HepG2 (cell line): Measurements from ENCODE around the gene NOL4L. TPM values are rescaled to one million over a fixed set of nuclear protein-coding genes. Genes with fewer than 3 reads are reported as not detected.

ENCODE experiments used
- AHDC1 ChIP-seq: sonication (generic); formaldehyde crosslinking; IDR thresholded peaks from 2 replicates; pipeline ENCODE4 v1.5.1; 2020; ENCODE audit warnings: mild to moderate bottlenecking, missing genetic modification reagents, borderline replicate concordance
- KAT7 ChIP-seq: IDR thresholded peaks from 2 replicates; pipeline ENCODE4 v1.6.1; 2018; ENCODE audit warnings: borderline replicate concordance, missing compliant biosample characterization
- MLXIP ChIP-seq: sonication (generic); formaldehyde crosslinking; IDR thresholded peaks from 2 replicates; pipeline ENCODE4 v1.9.0; 2021; ENCODE audit warnings: missing genetic modification reagents, borderline replicate concordance
- ZFP36 ChIP-seq: fragments of 150-350 bp; IDR thresholded peaks from 2 replicates; pipeline ENCODE4 v1.6.1; 2018; ENCODE audit warnings: borderline replicate concordance, low read length, low read depth; ENCODE audit not compliant: partially characterized antibody
- ZHX2 ChIP-seq, 2 experiments: sonication (generic) in 1 of 2; formaldehyde crosslinking in 1 of 2; IDR thresholded peaks; 2 replicates each; pipeline versions ENCODE4 v1.6.1 to v1.9.0; 2014 to 2022; ENCODE audit warnings: antibody characterized with exemption in 1 of 2, borderline replicate concordance in 1 of 2, inconsistent platforms in 1 of 2, low read depth in 1 of 2, missing genetic modification reagents in 1 of 2
- ZNF224 ChIP-seq: sonication (generic); formaldehyde crosslinking; IDR thresholded peaks from 2 replicates; pipeline ENCODE4 v1.5.0; 2020; ENCODE audit warnings: mild to moderate bottlenecking, missing genetic modification reagents
- ZNF230 ChIP-seq: sonication (generic); formaldehyde crosslinking; IDR thresholded peaks from 2 replicates; pipeline ENCODE4 v1.4.0; 2020; ENCODE audit warnings: mild to moderate bottlenecking, missing genetic modification reagents
- ZNF251 ChIP-seq: sonication (generic); formaldehyde crosslinking; IDR thresholded peaks from 2 replicates; pipeline ENCODE4 v1.9.0; 2021; ENCODE audit warnings: mild to moderate bottlenecking, missing genetic modification reagents
- ZNF607 ChIP-seq: sonication (generic); formaldehyde crosslinking; IDR thresholded peaks from 2 replicates; pipeline ENCODE4 v1.5.1; 2020; ENCODE audit warnings: missing genetic modification reagents, mild to moderate bottlenecking, borderline replicate concordance
- ZNF720 ChIP-seq: sonication (generic); formaldehyde crosslinking; IDR thresholded peaks from 2 replicates; pipeline ENCODE4 v1.4.0; 2020; ENCODE audit warnings: missing genetic modification reagents
- polyA plus RNA-seq, 8 experiments: library from polyadenylated mRNA; depleted of rRNA in 3 of 8; stranded (reverse) in 7 of 8; unstranded in 1 of 8; fragments of >200 nt; fragmentation: Illumina TruSeq in 4 of 8; extraction: Trizol in 4 of 8; gene quantifications; 2 replicates each; pipeline versions ENCODE4 v1.2.1 to v1.2.3, GENCODE V29; 2011 to 2016; ENCODE audit warnings: low read depth in 4 of 8, missing spikeins in 1 of 8, mixed read lengths in 1 of 8; ENCODE audit not compliant: insufficient read depth in 1 of 8
- total RNA-seq, 5 experiments: library from RNA; depleted of rRNA; stranded (reverse); fragments of >200 nt; fragmentation: Illumina TruSeq; extraction: Trizol; gene quantifications; 2 replicates each; pipeline ENCODE4 v1.2.3, GENCODE V29; 2016; ENCODE audit warnings: low read depth in 1 of 5

The NOL4L gene
- total and polyA plus RNA-seq, 2 of the 13 experiments (the other 11 are each of a cell fraction or from before 2014, with no cell fraction given) = 16.6 to 35.4 TPM

DNA sequence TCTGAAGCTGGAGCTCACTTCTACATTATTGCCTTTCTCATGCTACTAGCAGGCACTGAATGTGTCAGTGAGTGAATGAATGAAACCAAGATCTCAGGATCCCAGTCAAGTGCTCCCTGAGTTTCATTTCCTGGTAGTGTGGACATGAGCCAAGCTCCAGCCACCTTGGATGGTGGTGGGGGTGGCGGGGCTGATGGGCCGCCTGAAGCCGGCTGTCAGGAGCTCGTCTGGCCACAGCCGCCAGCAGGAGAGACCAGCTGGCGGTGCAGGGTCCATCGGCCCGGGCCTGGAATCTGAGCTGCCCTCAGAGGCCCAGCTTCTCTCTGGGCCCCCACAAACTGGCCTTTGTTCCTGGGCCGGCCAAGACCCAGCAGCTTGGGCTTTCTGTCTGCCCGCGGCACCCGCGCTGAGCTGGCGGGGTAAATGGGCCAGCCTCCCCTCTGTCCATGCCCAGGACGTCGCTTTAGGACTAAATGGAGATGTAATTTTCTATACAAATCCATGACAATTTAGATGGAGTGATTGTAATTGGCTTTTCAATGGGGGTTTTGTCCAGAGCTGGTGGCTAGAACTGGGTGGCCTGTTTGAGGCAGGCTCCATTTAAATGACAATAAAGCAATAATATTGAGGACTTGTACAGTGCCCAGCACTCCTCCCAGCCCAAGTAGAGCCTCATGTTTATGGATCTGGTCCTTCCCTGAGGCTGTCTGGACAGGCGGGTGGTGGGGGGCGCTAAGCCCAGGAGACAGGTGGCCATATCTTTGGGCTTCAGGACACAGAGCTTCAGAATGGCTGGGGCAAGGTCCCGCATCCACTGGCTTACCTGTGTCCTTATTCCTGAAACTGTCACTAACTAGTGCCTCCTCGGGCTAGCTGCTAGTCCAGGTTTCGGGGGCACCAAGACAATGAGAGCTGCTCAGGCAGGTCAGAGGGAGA is 43.5 kb downstream of the NOL4L start (continued):
- TF ChIP-seq ZHX2 (IDR thresholded peaks at IDR 0.05; ENCODE audit: low read depth) = no peak
- TF ChIP-seq ZHX2 (CRISPR knock-in tag; IDR thresholded peaks at IDR 0.05; ENCODE audit: borderline replicate concordance) = peak; percentile 78; the same call in 1 of the 2 replicates
- peak; percentile 77; the same call in 1 of the 2 replicates for TF ChIP-seq ZNF607
- no peak for TF ChIP-seq MLXIP (CRISPR knock-in tag)
- TF ChIP-seq ZNF720 (CRISPR knock-in tag) = no peak
- TF ChIP-seq ZNF251 (CRISPR knock-in tag) = peak; percentile 86; the same call in 1 of the 2 replicates
- no peak; the same call in 1 of the 2 replicates for TF ChIP-seq KAT7 (CRISPR knock-in tag)
- TF ChIP-seq ZNF230 (CRISPR knock-in tag) = 0 out of 2 replicates have a peak, but pooled peaks have one; percentile 93
- peak; percentile 85; the same call in 1 of the 2 replicates for TF ChIP-seq AHDC1
- no peak for TF ChIP-seq ZNF224 (CRISPR knock-in tag)
- TF ChIP-seq ZFP36 = no peak
